ENCODE data around the gene SNCA. TPM values are rescaled to one million over a fixed set of nuclear protein-coding genes. Genes with fewer than 3 reads are reported as not detected.

The SNCA gene
- total and polyA plus RNA-seq, 2 of the 8 experiments (the other 6 are each of a cell fraction or from before 2014, with no cell fraction given) = 8.5 to 16.8 TPM

DNA sequence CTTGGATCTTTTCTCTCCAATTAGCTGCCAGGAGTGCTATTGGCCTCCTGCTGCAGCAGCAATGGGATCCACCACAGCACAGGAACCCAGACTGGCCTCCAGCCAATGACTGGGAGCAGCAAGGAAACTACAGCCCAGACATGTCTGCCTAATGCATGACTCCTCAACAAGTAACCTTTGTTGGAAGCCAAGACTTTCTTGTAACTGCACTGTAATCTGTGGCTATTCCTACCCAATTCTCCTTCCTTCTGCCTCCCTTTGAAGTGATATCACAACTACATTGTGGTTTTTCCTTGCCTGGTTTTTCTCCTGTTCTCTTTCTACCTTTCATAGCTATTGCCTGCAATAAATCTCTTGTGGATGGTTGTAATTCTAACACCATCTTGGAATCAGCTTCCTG is 39.8 kb downstream of the SNCA start:
- no peak overlapping the region for H2AFZ ChIP-seq (ENCODE audit: low read length)
- CTCF ChIA-PET (ENCODE audit: partially characterized antibody) = no interaction called here
- no peak overlapping the region for H4K5ac ChIP-seq (ENCODE audit: insufficient read length, low read depth, low read length)

More for the DNA sequence above, 39.8 kb downstream of the SNCA start:
- Histone ChIP-seq H3K9ac (replicated peaks in 1 of 4; ENCODE audit: extremely low read depth in 1 of 4, low read depth in 3 of 4, low read length in 3 of 4) (no peak overlapping the region), H3K79me1 (ENCODE audit: low read depth, low read length) (no peaks in the 10 kb centered on the region), H3K4me2 (ENCODE audit: insufficient read depth in 1 of 2, low read depth in 2 of 2, low read length in 2 of 2) (no peak overlapping the region), H3K4ac (replicated peaks; ENCODE audit: insufficient read length, low read depth, low read length) (no peak overlapping the region), H3K56ac (replicated peaks; ENCODE audit: insufficient read length, low read depth, low read length) (no peak overlapping the region), H3K4me3 (ENCODE audit: extremely low read depth in 1 of 4, insufficient read depth in 2 of 4, low read depth in 3 of 4, low read length in 4 of 4) (no peak overlapping the region), H2BK120ac (replicated peaks; ENCODE audit: low read depth, low read length) (no peak overlapping the region), H2BK15ac (ENCODE audit: low read length) (no peak overlapping the region), H2AK5ac (ENCODE audit: low read depth, low read length) (no peak overlapping the region), H3K27ac (ENCODE audit: low read depth, low read length) (no peak overlapping the region), H3K18ac (ENCODE audit: extremely low read depth, low read length) (no peak overlapping the region), H2BK5ac (ENCODE audit: low read depth, low read length) (no peak overlapping the region), H4K8ac (ENCODE audit: extremely low read depth, insufficient read depth, low read length) (no peak overlapping the region), H3K79me2 (ENCODE audit: control insufficient read depth in 1 of 2, insufficient read depth in 2 of 2, low read length in 2 of 2) (no peaks in the 10 kb centered on the region), H2BK20ac (ENCODE audit: low read length) (no peak overlapping the region), H3K4me1 (replicated peaks in 1 of 4; ENCODE audit: control insufficient read depth in 3 of 4, insufficient read depth in 4 of 4, low read length in 3 of 4) (no peaks in the 10 kb centered on the region), H2BK12ac (ENCODE audit: low read depth, low read length) (no peak overlapping the region), H4K20me1 (replicated peaks in 1 of 2; ENCODE audit: control insufficient read depth in 1 of 2, insufficient read depth in 2 of 2, low read length in 2 of 2) (no peaks in the 10 kb centered on the region), H3K23me2 (ENCODE audit: low read depth, low read length) (no peaks in the 10 kb centered on the region), H3K36me3 (ENCODE audit: control insufficient read depth in 2 of 4, insufficient read depth in 4 of 4, low read length in 3 of 4) (no peaks in the 10 kb centered on the region), H3K27me3 (replicated peaks in 1 of 4; ENCODE audit: control insufficient read depth in 3 of 4, extremely low read depth in 1 of 4, insufficient read depth in 3 of 4, low read length in 3 of 4) (no peaks in the 10 kb centered on the region), H3K9me3 (ENCODE audit: insufficient read depth in 2 of 2, low read depth in 1 of 2, low read length in 1 of 2) (no peaks in the 10 kb centered on the region), H3K23ac (ENCODE audit: insufficient read length) (no peak overlapping the region), H4K91ac (replicated peaks; ENCODE audit: insufficient read length, low read length) (no peak overlapping the region), H3K14ac (ENCODE audit: insufficient read length) (no peak overlapping the region)
- DNase-seq (ENCODE audit: low read depth in 1 of 2, low spot score in 2 of 2) = no peak
- POLR2A ChIA-PET (ENCODE audit: partially characterized antibody) = no interaction called here
- TF ChIP-seq NRF1 (IDR thresholded peaks at IDR 0.05; ENCODE audit: low read depth, low read length) (no peak), POLR2A (IDR thresholded peaks at IDR 0.05; ENCODE audit: control extremely low read depth in 1 of 2, low read depth in 2 of 2, low read length in 2 of 2) (no peak)
- FAIRE-seq = no peak
